H54 (cell line): Measurements from ENCODE around the gene IGFBP4.

ENCODE experiments used
- DNase-seq: peaks from one replicate; pipeline ENCODE4 v3.0.0; 2011; ENCODE audit warnings: low spot score, mixed read lengths; ENCODE audit not compliant: insufficient read length
- FAIRE-seq: peaks from 3 replicates; lab custom pipeline; 2011; peaks lifted over from hg19 to GRCh38; lab: Jason Lieb, UNC
- POLR2A ChIP-seq: IDR thresholded peaks from 2 replicates; pipeline ENCODE4 v1.6.1; 2011; ENCODE audit warnings: low read depth, mild to moderate bottlenecking, low read length

IGFBP4 gene

GRCh38 chr17:40490289-40490853, 47.1 kb downstream of the IGFBP4 start:
- DNase-seq (no peak), FAIRE-seq (no peak)
- TF ChIP-seq POLR2A = no peak

DNA sequence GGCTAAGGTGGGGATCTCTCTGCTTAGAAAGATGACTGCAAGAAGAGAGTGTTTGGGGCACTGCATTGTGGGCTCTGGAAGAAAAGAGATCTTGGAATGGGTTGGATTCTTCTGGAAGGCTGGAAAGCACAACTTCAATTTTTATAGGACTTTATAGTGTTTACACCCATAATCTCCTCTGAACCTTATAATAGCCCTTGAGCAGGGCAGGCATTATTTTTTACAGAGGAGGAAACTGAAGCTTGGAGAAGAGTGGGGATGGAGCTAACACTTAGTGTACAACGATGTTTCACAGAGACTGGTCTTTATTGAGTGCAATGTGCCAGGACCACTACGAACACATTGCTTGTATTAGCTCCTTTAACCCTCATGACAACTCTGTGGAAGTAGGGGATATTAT, 47.7 kb downstream of the IGFBP4 start:
- DNase-seq (no peak), FAIRE-seq (no peak)
- TF ChIP-seq POLR2A = no peak

- no peak for TF ChIP-seq POLR2A
- no peak for FAIRE-seq
- no peak for DNase-seq
Measured at GRCh38 chr17:40491486-40491885, 48.2 kb downstream of the IGFBP4 start.

GRCh38 chr17:40493697-40494096, 50.4 kb downstream of the IGFBP4 start:
- TF ChIP-seq POLR2A = no peak
- FAIRE-seq = no peak
- DNase-seq = no peak

GRCh38 chr17:40495140-40495539, 51.9 kb downstream of the IGFBP4 start:
- TF ChIP-seq POLR2A = no peak
- DNase-seq (no peak), FAIRE-seq (no peak)

DNA sequence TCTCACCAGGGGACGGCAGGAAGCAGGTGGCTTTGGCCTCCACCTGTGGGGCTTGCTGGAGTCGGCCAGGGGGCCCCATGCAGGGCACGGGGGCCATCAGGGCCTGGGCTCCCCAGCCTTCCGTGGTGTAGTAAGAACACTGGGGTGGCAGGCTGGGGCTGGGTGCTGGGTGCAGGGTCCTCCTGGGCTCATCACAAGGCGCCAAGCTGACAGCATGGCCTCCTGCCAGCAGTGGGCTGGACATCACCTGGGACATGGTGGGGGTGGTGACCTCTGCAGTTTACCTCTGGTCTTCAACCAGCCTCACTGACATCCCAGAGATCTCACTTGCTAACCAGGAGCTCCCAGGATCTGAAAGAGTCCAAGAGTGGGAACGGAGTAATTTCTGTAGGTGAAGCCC, 52.9 kb downstream of the IGFBP4 start:
- TF ChIP-seq POLR2A = no peak
- DNase-seq = no peak
- FAIRE-seq = no peak

- FAIRE-seq = no peak
- TF ChIP-seq POLR2A = no peak
- DNase-seq = no peak
Measured at GRCh38 chr17:40496634-40497420, 53.6 kb downstream of the IGFBP4 start.

DNA sequence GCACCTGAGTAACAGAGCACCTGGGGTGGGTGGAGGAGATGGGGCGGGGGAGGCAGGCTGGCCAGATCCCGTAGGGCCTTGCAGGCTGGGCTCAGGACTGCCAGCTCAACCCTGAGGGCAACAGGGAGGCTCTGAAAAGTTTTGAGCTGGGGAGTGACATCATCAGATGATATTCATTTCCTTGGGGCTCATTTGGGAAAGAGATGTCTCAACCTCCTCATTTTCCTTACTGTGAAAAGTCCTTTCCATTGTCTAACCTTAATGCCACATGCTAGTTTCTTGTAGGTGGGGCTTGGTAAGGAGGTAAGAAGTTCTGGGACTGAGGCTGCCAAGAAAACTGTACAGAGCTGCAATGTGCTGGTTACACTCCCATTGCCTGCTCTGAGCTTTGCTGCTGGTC, 54.4 kb downstream of the IGFBP4 start:
- FAIRE-seq (no peak), DNase-seq (no peak)
- no peak for TF ChIP-seq POLR2A

DNA sequence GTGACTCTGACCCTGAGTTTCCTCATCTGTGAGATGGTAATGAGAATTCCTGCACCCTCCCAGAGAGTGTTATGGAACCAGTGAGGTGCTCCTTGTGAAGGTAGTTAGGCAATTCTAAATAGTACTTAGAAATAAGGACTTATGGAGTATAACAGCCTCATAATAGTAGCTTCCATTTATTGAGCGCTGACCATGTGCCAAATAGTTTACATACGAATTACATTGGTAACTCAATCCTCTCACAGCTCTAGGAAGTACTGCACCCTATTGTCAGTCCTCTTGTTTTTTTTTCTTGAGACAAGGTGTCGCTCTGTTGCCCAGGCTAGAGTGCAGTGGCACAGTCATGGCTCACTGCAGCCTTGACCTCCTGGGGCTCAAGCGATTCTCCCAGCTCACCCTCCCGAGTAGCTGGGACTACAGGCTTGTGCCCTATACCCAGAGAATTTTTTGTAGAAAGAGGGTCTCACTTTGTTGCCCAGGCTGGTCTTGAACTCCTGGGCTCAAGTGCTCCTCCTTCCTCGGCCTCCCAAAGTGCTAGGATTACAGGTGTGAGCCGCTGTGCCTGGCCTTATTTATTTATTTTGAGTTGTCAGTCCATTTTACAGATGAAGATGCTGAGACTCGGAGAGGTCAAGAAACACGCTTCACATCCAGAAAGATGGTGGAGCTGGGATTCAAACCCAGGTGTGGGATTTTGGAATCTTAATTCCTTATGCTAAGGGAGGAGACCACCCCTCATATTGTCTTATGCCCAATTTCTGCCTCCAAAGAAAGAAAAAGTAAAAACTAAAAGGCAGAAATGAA, 55.2 kb downstream of the IGFBP4 start:
- no peak for TF ChIP-seq POLR2A
- DNase-seq (no peak), FAIRE-seq (no peak)

- FAIRE-seq (no peak), DNase-seq (peak; percentile 53)
- no peak for TF ChIP-seq POLR2A
Measured at GRCh38 chr17:40499551-40500189, 56.4 kb downstream of the IGFBP4 start.

DNA sequence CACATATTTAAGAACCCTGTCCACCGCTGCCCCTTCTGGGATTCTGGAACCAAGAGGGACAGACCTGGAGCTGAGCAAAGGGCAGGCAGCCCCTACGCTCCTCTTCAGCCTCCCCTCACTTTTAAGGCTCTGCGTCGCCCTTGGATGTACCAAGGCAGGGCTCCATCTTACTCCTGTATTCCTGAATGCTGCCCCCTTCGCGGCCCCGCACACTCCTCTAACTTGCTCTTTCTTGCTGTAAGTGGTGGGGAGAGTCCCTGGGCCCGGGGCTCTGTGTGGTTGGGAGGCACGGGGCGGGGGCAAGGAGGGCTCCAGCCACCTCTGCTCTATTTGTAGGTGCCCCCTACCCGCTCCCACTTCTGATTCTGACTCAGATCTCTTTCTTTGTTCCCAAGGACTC, 56.9 kb downstream of the IGFBP4 start:
- no peak for DNase-seq
- no peak for TF ChIP-seq POLR2A
- no peak for FAIRE-seq

DNA sequence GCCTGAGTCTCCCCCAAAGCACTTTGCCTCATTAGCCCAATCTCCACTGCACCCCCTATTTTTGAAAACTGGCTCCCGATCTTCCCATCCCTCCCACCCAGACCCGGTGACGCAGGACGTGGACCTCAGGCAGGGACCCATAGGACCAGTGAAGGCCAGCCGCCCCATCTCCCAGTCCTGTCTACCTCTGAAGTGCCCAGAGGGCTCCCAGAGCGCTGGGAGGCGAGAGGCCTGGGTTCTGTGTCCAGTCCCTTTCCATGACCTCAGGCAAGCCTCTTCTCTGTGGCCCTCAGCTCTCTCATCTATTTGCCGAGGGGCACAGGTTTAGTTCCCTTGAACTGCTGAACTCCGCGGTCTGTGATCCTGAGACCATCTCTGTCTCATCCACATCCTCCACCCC, 57.5 kb downstream of the IGFBP4 start:
- no peak for TF ChIP-seq POLR2A
- FAIRE-seq (no peak), DNase-seq (no peak)

- DNase-seq (no peak), FAIRE-seq (no peak)
- no peak for TF ChIP-seq POLR2A
Measured at GRCh38 chr17:40501499-40501911, 58.3 kb downstream of the IGFBP4 start, which contains the start of gene TNS4. Gene TNS4 (minus strand): TSS chr17:40501623. CDS start chr17:40496425, 5,198 bp downstream.

GRCh38 chr17:40502716-40503115, 59.5 kb downstream of the IGFBP4 start:
- FAIRE-seq = no peak
- DNase-seq = no peak
- TF ChIP-seq POLR2A = no peak
